ENCODE data around the gene LRRC10. TPM values are rescaled to one million over a fixed set of nuclear protein-coding genes. Genes with fewer than 3 reads are reported as not detected.

LRRC10 gene
- total RNA-seq, 1 experiment from 2014 or later = not detected

DNA sequence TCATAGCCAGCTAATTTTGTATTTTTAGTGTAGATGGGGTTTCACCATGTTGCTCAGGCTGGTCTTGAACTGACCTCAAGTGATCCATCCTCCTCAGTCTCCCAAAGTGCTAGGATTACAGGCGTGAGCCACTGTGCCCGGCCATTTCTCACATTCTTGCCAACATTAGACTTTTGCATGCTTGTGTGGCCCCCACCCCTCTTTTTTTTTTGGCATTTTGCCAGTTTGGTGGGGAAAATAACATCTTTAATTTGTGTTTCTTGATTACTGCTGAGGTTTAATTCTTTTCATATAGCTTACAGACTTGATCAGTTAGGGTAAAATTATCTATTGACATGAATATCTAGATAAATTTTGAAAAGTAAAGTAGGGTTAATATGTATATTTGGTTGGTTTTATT lies 21.6 kb downstream of the LRRC10 start:
- ChIA-PET POLR2A (interaction anchor here (0.6 kb wide), 1 partner anchor 229 kb away, joined by 3 read pairs; no protein-coding TSS in a partner anchor), CTCF (no interaction called here)
- ATAC-seq (no peak), DNase-seq (ENCODE audit: low read depth, low spot score) (no peak)
- intact Hi-C loops (cut with micrococcal nuclease; ENCODE audit: unreplicated experiment) = no loop called here
- no peaks in the 10 kb centered on the region for H3K9me3 ChIP-seq (ENCODE audit: control insufficient read depth, insufficient read depth, low read depth, low read length)
- no peak overlapping the region for H3K4me3 ChIP-seq (ENCODE audit: low read depth in 2 of 2, low read length in 2 of 2)
- H3K27me3 ChIP-seq (ENCODE audit: control insufficient read depth, insufficient read depth, low read length) = no peaks in the 10 kb centered on the region
- BruUV-seq (replicated peaks) = no TSS peak
- H3K4me1 ChIP-seq (ENCODE audit: control insufficient read depth, insufficient read depth, low read length) = no peaks in the 10 kb centered on the region
- H3K36me3 ChIP-seq (ENCODE audit: control insufficient read depth, insufficient read depth, low read length) = peaks cover 63% of the 10 kb centered on the region
- no peak overlapping the region for H3K27ac ChIP-seq (ENCODE audit: low read length)
- TF ChIP-seq POLR2AphosphoS5 (IDR thresholded peaks at IDR 0.05; ENCODE audit: low read depth, low read length) (no peak), TCF7L2 (IDR thresholded peaks at IDR 0.05; ENCODE audit: low read depth, low read length) (no peak), SIN3A (IDR thresholded peaks at IDR 0.05; ENCODE audit: borderline replicate concordance, insufficient read depth, low read depth, low read length) (no peak)
- TF ChIP-seq, protein P1, sequence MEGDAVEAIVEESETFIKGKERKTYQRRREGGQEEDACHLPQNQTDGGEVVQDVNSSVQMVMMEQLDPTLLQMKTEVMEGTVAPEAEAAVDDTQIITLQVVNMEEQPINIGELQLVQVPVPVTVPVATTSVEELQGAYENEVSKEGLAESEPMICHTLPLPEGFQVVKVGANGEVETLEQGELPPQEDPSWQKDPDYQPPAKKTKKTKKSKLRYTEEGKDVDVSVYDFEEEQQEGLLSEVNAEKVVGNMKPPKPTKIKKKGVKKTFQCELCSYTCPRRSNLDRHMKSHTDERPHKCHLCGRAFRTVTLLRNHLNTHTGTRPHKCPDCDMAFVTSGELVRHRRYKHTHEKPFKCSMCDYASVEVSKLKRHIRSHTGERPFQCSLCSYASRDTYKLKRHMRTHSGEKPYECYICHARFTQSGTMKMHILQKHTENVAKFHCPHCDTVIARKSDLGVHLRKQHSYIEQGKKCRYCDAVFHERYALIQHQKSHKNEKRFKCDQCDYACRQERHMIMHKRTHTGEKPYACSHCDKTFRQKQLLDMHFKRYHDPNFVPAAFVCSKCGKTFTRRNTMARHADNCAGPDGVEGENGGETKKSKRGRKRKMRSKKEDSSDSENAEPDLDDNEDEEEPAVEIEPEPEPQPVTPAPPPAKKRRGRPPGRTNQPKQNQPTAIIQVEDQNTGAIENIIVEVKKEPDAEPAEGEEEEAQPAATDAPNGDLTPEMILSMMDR (IDR thresholded peaks at IDR 0.05) = no peak
- in situ Hi-C loops (cut with HindIII; ENCODE audit: low pct_unique_long_range_greater_than_20kb, low sequenced_read_pairs) = loop anchor here (25.0 kb wide), 1 partner anchor 102 kb away; no protein-coding TSS in a partner anchor

DNA sequence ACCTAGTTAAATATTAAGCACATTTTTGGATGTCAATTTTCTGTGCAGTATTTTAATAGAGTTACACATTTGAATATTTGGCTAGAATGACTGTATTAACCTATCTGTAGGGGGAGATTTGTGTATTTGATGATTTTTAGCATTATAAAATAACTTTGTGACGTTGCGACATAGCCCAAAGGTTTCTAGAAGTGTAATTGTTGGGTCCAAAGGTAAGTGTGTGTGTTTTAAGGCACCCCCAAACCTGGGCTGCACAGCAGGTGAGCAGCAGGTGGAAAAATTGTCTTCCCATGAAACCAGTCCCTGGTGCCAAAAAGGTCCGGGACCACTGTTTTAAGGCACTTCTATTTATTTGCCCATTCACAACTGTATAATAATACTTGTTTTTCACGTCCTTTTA lies 22.2 kb downstream of the LRRC10 start:
- Histone ChIP-seq H3K9me3 (ENCODE audit: control insufficient read depth, insufficient read depth, low read depth, low read length) (no peaks in the 10 kb centered on the region), H3K4me1 (ENCODE audit: control insufficient read depth, insufficient read depth, low read length) (no peaks in the 10 kb centered on the region), H3K4me3 (ENCODE audit: low read depth in 2 of 2, low read length in 2 of 2) (no peak overlapping the region), H3K27me3 (ENCODE audit: control insufficient read depth, insufficient read depth, low read length) (no peaks in the 10 kb centered on the region), H3K36me3 (ENCODE audit: control insufficient read depth, insufficient read depth, low read length) (peaks cover 59% of the 10 kb centered on the region), H3K27ac (ENCODE audit: low read length) (no peak overlapping the region)
- no TSS peak for BruUV-seq (replicated peaks)
- TF ChIP-seq SIN3A (IDR thresholded peaks at IDR 0.05; ENCODE audit: borderline replicate concordance, insufficient read depth, low read depth, low read length) = no peak
- in situ Hi-C loops (cut with HindIII; ENCODE audit: low pct_unique_long_range_greater_than_20kb, low sequenced_read_pairs) (loop anchor here (25.0 kb wide), 1 partner anchor 101 kb away; no protein-coding TSS in a partner anchor), intact Hi-C loops (cut with micrococcal nuclease; ENCODE audit: unreplicated experiment) (no loop called here)
- no peak for ATAC-seq
- ChIA-PET POLR2A (no interaction called here), CTCF (no interaction called here)
- no peak for DNase-seq (ENCODE audit: low read depth, low spot score)

DNA sequence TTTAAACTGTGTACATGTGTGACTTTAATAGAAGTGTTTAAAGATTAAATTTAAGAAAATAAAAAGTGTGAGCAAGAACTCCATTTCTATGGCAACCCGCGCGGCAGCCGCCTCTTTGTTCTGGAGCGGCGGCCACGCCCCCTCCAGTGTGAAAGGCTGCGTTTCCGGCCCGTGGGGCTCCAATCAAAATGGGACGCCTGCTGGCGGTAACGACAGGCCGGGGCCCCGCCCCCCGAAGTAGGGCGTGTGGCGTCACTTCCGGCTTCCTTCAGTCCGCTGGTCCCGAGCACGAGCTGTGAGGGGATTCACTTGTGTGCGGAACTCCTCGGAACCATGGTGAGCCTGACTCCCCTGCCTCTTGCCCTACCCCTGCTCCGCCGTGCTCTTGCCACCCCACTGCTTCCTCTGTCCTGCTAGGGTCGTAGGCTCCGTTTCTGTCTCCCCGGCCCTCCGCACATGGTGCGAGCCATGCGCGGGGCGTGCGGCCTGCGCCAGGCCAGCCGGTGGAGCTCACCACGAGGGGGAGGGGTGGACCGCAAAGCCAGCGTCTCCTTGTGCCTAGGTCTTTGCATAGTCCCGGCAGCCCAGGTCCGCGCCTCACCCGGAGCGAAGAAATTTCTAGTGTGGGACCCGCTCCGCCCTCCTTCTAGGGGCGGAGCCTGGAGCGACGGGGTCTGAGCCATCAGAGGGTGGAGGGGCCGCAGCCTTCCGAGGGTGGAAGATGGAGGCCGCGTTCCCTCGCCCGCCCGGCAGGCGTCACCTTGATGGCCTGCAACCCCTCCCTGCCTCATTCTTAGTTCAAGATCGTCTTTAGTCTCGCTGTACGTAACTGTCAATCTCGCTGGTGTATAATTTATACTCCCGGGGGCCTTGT lies 25.3 kb downstream of the LRRC10 start, which contains the start of gene CCT2:
Gene CCT2, plus strand, starts transcription at position 271 of the 874 bp plus-strand sequence. Its CDS starts 63 bp downstream, at position 334.
- BruUV-seq (replicated peaks) = no TSS peak
- Histone ChIP-seq H3K4me3 (ENCODE audit: low read depth in 2 of 2, low read length in 2 of 2) (peak within 1 kb of the TSS; percentile 96 to 98), H3K4me1 (ENCODE audit: control insufficient read depth, insufficient read depth, low read length) (no peaks in the 10 kb centered on the region), H3K27ac (ENCODE audit: low read length) (peak within 1 kb of the TSS; percentile 83), H3K27me3 (ENCODE audit: control insufficient read depth, insufficient read depth, low read length) (no peaks in the 10 kb centered on the region), H3K36me3 (ENCODE audit: control insufficient read depth, insufficient read depth, low read length) (peaks cover 39% of the 10 kb centered on the region), H3K9me3 (ENCODE audit: control insufficient read depth, insufficient read depth, low read depth, low read length) (no peaks in the 10 kb centered on the region)
- in situ Hi-C loops (cut with HindIII; ENCODE audit: low pct_unique_long_range_greater_than_20kb, low sequenced_read_pairs) (loop anchor here (25.0 kb wide), 1 partner anchor 98 kb away; no protein-coding TSS in a partner anchor), intact Hi-C loops (cut with micrococcal nuclease; ENCODE audit: unreplicated experiment) (no loop called here)
- peak; percentile 99 for ATAC-seq
- ChIA-PET POLR2A (no interaction called here), CTCF (interaction anchor here (0.8 kb wide), 1 partner anchor 16 kb away, joined by 3 read pairs; no protein-coding TSS in a partner anchor)
- peak; percentile 65 for DNase-seq (ENCODE audit: low read depth, low spot score)
- TF ChIP-seq SIN3A (IDR thresholded peaks at IDR 0.05; ENCODE audit: borderline replicate concordance, insufficient read depth, low read depth, low read length) (0 out of 2 replicates have a peak, but pooled peaks have one; percentile 73), POLR2AphosphoS5 (IDR thresholded peaks at IDR 0.05; ENCODE audit: low read depth, low read length) (peak; percentile 95), TCF7L2 (IDR thresholded peaks at IDR 0.05; ENCODE audit: low read depth, low read length) (peak; percentile 97)
- TF ChIP-seq, protein P2, sequence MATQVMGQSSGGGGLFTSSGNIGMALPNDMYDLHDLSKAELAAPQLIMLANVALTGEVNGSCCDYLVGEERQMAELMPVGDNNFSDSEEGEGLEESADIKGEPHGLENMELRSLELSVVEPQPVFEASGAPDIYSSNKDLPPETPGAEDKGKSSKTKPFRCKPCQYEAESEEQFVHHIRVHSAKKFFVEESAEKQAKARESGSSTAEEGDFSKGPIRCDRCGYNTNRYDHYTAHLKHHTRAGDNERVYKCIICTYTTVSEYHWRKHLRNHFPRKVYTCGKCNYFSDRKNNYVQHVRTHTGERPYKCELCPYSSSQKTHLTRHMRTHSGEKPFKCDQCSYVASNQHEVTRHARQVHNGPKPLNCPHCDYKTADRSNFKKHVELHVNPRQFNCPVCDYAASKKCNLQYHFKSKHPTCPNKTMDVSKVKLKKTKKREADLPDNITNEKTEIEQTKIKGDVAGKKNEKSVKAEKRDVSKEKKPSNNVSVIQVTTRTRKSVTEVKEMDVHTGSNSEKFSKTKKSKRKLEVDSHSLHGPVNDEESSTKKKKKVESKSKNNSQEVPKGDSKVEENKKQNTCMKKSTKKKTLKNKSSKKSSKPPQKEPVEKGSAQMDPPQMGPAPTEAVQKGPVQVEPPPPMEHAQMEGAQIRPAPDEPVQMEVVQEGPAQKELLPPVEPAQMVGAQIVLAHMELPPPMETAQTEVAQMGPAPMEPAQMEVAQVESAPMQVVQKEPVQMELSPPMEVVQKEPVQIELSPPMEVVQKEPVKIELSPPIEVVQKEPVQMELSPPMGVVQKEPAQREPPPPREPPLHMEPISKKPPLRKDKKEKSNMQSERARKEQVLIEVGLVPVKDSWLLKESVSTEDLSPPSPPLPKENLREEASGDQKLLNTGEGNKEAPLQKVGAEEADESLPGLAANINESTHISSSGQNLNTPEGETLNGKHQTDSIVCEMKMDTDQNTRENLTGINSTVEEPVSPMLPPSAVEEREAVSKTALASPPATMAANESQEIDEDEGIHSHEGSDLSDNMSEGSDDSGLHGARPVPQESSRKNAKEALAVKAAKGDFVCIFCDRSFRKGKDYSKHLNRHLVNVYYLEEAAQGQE (IDR thresholded peaks at IDR 0.05; ENCODE audit: insufficient read depth in 1 of 2, low read depth in 2 of 2, low read length in 1 of 2) = no peak
- TF ChIP-seq, protein P1 (IDR thresholded peaks at IDR 0.05) = 0 out of 2 replicates have a peak, but pooled peaks have one; percentile 18
